GM19238 (cell line): ENCODE measurements around the gene MITD1.
"Not testable (repeated sequence)": the region's sequence is repeated elsewhere in the genome, so short reads cannot be mapped to it uniquely, and the experiment has no call there.

Experiments
- DNase-seq: peaks from one replicate; pipeline ENCODE4 v3.0.0; 2011; ENCODE audit warnings: low spot score; ENCODE audit not compliant: insufficient read length

Gene MITD1

DNA sequence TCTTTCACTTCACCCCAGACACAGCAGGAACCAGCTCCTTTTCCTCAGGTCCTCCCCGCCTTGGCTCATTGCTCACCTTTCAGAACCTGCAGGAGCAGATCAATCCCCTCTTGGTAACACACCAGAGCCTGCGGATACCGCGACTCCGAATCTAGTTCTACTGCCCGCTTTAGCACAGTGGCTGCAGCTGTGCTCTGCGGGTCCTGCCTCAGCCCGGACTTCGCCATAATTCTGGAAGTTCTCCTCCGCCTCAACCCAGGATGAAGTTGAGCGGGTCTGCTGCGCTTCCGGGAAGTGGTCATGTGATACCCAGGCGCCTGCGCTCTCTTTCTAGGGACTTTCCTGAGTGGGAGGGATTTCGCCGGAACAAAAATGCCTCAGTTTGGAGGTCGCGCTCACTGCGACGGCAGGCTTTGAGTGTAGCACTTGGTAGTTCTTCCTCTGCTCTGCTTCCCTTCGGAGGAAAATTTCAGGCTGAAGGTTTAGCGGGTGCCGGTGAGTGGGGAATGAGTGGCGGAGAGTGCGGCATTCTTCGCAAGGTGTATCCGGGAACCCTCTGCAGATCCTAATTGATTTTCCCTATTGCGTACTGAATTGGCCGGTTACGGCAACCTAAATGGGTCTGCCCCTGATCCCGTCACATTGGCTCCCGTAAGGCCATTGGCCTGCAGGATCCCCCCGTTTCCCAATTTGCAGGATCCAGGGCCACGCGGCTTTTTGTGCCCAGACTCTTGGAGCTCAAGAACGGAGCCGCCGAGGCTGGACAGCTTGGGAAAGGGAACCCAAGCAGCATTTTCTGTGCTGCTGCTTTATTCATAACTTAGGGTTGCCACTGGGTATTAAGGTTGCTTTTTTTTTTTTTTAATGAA lies at the start of gene MITD1, which contains the start of gene MRPL30:
Gene MITD1 (minus strand): TSS at position 304 of the 869 bp plus-strand sequence. CDS start 77 bp downstream, at position 227.
Gene MRPL30 (plus strand): TSS at position 430 of the 869 bp plus-strand sequence. CDS start 5,020 bp downstream, outside the sequence.
- peak; percentile 63 for DNase-seq

DNA sequence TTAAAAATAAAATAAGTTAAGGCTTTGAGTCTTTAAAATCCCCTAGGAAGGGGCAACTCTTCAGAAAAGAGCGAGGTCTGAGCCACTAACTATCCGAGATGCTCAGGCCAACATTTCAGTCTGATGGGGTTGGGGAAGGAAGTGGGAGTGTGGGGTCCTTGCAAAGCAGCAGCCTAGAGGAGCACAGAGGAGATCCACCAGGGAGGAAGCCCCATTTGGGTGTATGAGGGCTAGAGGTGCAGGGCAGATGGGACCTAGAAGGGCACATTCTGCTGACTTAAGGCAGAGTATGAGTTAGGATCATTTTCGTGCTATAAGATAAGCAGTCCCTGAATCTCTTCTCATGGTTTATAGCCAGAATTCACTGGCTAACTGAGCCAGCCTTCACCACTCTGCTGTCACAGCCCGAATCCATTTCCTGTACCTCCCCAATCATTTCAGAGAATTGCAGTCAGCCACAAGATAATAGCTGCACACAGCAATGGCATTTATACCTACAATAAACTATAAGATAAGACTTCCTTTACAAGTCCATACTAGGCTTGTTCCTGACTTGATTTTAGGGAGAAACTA lies 37.2 kb upstream of the MITD1 start:
- DNase-seq, result no peak

DNA sequence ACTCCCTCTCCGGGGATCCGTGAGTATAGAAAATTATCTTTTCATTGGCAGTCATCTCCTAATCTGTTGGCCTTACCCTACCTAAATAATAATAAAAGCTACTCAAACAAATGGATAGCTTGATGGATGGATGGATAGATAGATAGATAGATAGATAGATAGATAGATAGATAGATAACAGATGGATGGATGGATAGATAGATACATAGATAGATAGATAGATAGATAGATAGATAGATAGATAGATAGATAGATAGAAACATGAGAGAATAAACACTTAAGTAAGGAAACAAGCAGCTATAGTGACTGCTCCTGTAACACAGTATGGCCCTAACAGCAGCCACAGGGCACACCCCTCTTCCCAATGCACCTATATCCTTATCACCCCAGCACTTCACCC lies 35.2 kb upstream of the MITD1 start:
- DNase-seq, result no peak

DNA sequence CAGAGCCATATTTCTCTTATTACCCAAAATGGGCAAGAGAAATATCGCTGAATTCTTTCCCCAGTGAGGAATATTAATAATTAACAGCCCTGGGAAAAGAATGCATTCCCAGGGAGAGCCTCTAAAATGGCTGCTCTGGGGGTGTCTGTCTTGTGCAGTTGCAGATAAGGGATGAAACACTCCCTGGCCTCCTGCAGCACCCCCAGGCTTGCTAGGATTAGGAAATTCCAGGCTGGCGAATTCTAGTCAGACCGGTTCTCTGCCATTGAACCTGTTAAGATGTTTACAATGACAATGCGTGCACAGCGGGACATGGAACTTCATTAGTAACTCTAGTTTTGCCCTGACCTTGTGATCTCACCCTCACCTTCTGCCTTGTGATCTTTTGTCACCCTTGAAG lies 24.6 kb upstream of the MITD1 start:
- no peak for DNase-seq

DNA sequence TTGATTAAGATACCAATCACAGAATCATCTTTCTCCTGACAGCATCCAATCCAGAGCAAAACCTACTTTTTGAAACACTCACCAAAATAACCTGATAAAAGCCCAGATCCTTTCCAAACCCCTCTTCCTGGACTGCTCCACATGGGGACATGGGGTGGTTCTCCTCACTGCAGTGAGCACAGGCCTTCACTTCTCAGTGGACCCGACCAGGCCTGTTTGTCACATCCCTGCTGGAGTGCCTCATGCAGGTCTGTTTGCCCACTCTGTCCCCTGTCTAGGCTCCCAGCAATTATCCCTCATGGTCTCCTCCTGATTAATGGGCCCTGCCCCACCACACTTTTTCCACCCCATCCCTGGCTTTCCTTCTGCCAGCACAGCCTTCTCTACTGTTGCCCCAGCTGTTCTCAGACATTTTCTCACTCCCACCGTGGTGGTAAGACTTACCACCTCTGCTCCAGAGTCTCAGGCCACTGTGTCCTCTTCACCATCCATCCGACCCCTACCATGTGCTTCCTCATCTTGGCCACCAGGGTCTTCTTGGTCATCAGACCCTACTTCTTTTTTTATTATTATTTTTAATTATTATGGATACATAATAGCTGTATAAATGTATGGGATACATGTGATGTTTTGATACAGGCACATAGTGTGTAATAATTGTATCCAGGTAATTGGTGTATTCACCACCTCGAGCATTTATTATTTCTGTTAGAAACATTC lies 21.3 kb upstream of the MITD1 start:
- no peak for DNase-seq

DNA sequence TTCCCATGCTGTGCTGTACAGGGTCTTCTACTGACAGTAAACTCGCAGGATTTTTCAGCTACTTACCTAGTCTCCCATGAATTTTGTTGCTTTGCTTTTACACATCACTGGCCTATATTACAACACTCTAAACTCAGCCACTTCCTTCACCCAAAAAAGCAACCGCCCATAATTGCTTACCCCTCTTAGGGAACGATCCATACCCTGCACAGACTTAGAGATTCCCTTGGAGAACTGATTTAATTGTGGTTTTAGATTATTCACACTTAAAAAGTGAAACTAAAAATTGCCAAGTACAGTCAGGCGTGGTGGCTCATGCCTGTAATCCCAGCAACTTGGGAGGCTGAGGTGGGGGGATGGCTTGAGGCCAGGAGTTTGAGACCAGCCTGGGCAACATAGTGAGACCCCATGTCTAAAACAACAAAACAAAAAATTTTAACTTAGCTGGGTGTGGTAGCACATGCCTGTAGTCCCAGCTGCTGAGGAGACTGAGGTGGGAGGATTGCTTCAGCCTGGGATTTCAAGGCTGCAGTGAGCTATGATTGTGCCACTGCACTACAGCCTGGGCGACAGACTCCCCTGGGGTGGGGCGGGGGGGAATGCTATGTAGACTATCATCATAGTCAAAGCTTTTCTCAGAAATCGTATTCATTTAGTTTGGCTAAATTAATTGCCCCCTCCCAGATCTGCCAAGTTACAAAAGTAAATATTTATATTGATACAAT lies 19.4 kb upstream of the MITD1 start:
- no peak for DNase-seq

DNA sequence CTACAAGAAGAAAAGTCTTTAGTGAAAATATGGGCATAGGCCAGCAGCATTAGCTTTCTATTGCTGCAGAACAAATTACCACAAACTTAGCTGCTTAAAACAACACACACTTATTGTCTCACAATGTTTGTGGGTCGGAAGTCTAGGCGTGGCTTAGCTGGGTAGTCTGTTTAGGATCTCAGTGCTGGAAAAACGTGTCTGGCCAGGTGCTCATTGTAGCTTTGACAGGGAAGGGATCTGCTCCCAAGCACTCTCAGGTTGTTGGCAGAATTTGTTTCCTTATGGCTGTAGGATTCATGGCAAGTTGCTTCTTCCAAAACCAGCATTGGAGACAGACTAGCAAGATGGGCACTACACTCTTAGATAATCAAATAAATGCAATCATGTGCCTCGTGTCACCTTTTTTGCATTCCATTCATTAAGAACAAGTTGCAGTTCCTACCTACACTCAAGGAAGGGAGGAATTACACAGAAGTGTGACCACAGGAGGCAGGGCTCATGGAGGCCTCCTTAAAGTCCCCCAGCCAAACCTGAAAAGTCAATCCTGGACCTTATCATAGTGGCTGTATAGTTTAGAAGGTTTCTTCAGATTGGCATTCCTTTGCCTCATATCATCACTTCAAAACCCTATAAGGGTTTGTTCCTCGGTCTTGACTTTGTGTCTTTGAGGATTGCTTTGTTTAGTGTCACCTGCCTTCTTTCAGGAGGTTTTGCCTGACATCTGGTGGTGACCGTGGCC lies 17.4 kb upstream of the MITD1 start:
- no peak for DNase-seq

DNA sequence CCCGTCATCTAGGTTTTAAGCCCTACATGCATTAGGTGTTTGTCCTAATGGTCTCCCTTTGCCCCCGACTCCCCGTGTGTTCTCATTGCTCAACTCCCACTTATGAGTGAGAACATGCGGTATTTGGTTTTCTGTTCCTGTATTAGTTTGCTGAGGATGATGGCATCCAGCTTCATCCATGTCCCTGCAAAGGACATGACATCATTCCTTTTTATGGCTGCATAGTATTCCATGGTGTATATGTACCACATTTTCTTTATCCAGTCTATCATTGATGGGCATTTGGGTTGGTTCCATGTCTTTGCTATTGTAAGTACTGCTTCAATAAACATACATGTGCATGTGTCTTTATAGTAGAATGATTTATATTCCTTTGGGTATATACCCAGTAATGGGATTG lies 11.5 kb upstream of the MITD1 start:
- not testable (repeated sequence) for DNase-seq

DNA sequence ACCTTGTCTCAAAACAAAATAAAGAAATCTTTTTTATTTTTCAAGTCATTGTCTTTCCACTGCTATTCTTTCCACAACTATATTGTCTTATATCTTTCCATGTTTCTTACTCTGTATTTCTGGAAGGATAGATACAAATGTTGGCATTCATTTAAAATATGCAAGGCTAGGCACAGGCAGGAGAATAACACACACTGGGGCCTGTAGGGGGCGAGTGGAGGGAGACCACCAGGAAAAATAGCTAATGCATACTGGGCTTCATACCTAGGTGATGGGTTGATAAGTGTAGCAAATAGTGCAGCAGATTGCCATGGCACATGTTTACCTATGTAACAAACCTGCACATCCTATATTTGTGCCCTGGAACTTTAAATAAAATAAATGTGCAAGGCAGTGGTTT lies 9.7 kb upstream of the MITD1 start:
- no peak for DNase-seq

DNA sequence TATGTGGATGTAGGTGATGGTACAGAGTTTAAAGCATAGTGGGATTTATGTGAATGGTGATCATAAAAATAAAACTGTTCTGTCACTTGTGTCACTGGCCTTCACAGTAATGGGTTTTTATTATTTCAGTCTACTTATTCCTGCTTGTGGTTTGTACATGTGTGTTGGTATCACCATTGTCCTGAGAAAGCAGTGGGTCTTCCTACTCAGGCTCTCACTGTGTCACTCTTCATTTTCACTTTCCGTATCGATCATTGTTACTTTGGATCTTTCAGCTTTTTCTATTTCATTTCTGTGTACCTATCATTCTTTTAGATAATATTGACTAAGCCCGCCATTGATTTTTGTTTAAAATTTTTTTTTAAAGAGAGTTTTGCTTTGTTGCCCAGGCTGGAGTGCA lies 7.5 kb upstream of the MITD1 start:
- no peak for DNase-seq

DNA sequence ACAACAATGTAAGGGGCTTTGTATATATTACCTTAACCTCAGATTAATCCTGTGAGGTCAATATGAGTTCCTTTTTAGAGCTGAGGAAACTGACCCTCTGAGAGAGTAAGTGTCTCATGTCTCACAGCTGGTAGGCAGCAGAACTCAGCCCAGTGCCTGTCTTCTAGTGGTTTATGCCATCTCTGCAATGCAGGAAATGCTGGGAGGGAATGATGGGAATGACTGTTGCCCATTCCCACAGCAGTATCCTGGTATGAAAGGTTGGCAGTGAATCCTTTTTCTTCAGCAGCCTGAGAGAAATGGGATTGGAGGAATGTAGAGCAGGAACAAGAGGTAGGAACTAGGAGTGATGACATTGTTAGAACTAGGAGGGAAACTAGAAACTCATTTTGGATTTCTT lies 6.2 kb upstream of the MITD1 start:
- no peak for DNase-seq

DNA sequence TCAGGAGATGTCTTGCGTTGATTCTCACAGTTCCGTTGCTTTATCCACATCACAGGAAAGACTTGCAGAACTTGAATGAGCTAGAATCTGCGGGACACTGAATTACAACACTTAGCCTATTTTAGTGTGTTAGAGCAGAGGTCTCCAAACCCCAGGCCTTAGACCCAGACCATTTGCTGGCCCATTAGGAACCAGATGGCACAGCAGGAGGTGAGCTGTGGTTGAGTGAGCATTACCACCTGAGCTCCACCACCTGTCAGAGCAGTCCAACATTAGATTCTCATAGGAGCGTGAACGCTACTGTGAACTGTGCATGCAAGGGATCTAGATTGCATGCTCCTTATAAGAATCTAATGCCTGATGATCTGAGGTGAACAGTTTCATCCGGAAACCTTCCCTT lies 4.0 kb upstream of the MITD1 start:
- no peak for DNase-seq

DNA sequence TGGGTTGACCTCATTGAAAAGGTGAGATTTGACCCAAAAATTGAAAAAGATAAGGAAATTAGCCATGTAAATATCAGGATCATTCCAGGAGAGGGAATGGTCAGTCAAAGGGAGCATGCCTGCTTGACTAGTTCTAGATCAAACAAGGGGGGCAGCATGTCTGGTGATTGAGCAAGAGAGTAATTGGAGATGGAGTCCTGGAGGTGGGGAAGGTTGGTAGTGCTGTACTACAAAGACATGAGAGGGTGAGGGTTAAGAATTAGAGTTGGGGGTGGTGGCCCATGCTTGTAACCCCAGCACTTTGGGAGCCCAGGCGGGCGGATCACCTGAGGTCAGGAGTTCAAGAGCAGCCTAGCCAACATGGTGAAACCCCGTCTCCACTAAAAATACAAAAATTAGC lies 2.2 kb upstream of the MITD1 start:
- no peak for DNase-seq

DNA sequence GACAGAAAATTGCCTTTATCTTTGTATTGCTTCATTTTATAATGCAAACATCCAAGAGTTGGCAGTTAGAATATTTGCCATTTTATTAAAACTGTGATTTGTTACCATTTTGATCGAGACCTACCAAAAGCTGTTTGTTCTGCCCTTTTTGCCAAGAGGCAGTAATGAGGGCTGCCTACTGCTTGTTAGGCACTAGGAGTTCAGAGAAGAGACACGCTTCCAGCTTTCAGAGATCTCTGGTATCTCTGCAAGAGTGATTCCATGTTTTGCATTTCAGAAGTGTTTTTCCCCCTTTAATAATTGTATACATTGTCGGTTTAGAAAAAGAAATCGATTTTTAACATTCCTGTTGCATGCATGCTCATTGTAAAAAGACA lies 754 bp upstream of the MITD1 start:
- DNase-seq, result no peak

DNA sequence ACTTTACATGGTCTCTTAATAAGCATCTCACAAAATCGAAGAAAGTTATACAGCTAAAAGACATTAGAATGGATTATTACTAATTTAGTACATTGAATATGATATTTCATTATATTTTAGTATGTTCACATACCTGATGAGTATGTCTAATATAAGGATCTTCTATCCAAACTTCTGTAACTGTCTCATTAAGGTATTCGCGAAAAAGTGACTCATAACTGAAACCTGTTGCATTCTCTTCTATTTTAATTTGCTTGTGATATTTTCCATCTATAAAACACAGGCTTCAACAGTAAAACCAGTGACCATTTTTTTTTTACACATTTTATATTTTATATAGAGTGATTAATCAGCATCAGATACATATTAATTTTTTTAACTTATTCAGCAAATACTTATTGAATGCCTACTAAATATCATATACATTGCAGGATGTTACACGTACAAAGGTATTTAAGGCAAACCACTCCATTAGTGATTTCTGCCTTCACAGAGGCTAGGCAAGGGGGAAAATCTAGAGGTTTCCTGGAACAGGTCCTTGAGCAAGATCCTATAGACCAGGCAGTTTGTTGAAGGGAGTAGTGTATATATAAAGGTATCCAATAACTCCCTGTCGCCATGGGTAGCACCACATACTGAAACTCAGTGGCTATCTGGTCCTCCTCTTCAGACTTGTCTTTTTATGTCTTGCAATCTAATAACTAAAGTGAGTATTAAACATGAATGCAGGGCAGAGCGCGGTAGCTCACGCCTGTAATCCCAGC lies 9.3 kb downstream of the MITD1 start:
- DNase-seq, result no peak

DNA sequence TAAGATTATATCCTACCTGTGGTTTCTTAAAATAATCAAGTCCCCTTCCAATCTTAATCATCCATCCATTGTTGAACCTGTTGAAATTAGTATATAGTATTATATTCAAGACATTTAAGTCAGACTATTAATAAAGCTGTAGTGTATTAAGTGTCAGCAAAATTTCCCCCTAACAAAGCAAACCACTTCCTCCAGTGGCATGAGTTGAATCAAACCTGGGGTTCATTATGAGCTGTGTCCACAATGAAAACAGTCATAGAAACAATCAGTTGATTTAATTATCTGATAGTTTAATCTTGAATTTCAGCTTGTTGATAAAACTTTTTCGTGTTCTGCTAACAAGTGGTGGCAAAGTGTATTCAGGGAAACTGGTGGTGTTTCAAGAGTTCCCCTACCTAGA lies 11.3 kb downstream of the MITD1 start:
- DNase-seq, result no peak

DNA sequence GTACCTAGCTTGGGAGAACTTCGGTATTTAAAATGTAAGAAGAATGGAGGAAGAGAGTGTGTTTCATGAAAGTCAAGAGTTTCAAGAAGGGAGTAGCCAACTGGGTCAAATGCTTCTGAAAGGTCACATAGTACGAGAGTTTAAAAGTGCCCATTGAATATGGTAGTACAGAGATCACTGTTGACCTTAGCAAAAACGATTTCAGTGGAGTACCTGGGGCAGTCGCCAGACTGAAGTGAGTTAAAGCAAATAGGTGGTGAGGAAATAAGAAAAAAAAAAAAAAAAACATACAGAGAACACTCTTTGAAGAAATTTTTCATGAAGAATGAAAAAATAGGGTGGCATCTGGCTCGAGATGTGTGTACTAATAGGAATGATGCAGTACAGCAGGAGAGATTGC lies 14.6 kb downstream of the MITD1 start:
- no peak for DNase-seq

DNA sequence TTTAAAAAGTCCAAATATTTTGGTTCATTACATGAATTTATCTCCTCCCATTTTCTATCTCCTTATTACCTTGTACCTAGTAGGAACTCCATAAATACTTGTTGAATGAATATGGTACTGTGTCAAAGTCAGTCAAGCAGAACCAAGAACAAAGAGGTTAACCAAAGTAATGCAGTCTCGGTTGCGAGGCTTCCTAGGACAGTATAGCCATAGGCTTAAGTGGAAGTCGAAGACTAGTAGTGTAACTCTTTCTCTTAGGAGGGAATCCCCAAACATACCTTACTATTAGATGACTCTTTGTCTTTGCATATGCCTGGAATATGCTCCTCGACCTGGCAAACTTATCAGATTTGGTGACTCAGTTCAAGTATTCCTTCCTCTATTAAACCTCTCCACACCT lies 21.3 kb downstream of the MITD1 start:
- no peak for DNase-seq

DNA sequence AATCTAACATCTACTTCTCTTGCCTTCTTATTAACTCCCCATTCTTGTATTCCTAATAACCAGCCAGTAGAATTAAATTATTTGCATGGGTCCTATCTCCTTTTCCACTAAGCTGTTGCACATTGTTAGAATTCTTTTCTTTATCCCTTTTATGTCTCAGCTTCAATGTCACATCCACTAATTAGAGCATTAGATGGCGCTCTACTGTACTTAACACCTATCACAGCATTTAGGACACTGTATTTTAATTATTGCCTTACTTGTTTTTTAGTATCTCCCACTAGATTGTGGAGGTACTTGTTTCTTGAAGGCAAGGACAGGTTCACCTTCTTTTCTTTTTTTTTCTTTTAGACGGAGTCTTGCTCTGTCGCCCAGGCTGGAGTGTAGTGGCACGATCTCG lies 22.3 kb downstream of the MITD1 start:
- no peak for DNase-seq

DNA sequence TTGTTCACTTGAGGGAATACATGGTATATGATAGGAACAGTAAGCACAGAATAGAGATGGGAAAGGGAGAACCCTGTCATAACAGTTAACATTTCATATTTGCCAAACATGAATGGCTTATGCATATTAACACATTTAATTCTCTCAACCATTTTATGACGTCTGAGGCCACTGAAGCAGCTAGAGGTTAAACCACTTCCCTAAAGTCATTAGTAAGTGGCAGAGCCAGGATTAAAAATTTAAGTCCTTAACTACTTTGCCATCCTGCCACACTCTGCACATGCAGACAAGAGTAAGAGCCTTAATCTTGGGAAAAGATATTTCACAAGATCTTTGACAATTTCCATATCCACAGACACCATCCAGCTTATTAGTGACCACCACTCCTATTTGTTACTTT lies 24.0 kb downstream of the MITD1 start:
- DNase-seq, result no peak
